Bronchus fibroblast of lung (primary cell): ENCODE data around the gene UQCRFS1. TPM values are rescaled to one million over a fixed set of nuclear protein-coding genes. Genes with fewer than 3 reads are reported as not detected.

ENCODE experiments used
- total RNA-seq: library from RNA; depleted of rRNA; stranded (reverse); fragments of >200 nt; gene quantifications from 2 replicates; pipeline ENCODE4 v1.2.3, GENCODE V29; 2015

UQCRFS1 gene
- 40.5 and 50.4 TPM in 2 replicates for total RNA-seq

DNA sequence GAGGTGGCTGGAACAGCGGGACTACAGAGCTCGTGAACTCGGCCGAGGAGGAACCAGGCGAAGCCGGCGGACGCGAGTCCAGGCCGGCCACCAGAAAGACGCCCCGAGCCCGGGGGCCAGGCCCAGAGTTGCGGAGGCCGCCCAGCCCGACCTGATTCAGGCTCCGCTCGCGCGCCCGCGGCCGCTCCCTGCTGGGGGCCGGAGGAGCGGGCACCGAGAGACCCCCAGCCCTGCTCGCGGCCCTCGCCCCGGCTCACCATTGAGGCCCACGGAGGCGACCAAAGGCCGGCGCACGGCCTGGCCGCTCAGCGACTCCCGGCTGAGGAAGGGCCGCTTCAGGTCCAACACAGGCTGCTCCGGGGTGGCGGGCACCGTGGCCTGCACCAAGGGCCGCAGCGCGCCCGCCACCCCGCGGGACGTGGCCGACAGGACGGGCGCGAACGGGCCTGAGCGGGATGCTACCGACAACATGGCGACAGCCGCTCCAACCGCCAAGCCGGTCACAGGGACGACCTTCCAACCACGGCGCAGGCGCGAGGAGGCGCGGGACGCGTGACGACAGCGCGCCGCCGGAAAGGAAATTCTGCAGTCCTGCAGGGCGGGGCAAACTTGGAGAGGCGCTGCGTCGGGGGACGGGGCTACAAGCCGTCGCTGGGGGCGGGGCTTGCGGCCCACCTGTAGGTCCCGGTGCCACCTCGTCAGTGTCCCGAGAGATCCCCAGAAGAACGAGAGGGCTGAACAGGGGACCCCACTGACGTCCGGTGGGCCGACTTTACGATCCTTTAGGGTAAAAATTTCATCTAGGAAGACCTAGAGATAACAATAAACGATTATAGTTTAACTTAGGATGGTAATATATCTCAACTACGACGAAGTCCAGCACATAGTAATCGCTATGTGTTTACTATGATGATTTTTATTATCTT, at the start of gene UQCRFS1:
UQCRFS1 (minus strand) TSS at position 504 of the 926 bp plus-strand sequence; CDS start at position 471, 33 bp downstream.

